IPS-NIHi11 (cell line): ENCODE results near the gene ANXA8.

Experiments
- DNase-seq: peaks from one replicate; pipeline ENCODE4 v3.0.0; 2012; ENCODE audit warnings: mixed read lengths, low spot score

ANXA8 gene

GRCh38 chr10:47447209-47447608 is 36.7 kb downstream of the ANXA8 start:
- DNase-seq, result no peak

GRCh38 chr10:47445720-47446119 is 38.2 kb downstream of the ANXA8 start:
- DNase-seq, result no peak

GRCh38 chr10:47444047-47444446 is 39.9 kb downstream of the ANXA8 start:
- no peak for DNase-seq

GRCh38 chr10:47443145-47443544 is 40.8 kb downstream of the ANXA8 start:
- no peak for DNase-seq

- DNase-seq, result no peak
Measured at GRCh38 chr10:47442351-47442750, 41.6 kb downstream of the ANXA8 start.

GRCh38 chr10:47441938-47442337 is 42.0 kb downstream of the ANXA8 start:
- no peak for DNase-seq

- no peak for DNase-seq
Measured at GRCh38 chr10:47440207-47440606, 43.7 kb downstream of the ANXA8 start.

- peak; percentile 82 for DNase-seq
Measured at GRCh38 chr10:47438857-47439474, 44.9 kb downstream of the ANXA8 start.

- no peak for DNase-seq
Measured at GRCh38 chr10:47435081-47435480, 48.8 kb downstream of the ANXA8 start.

GRCh38 chr10:47425813-47426419 is 58.0 kb downstream of the ANXA8 start:
- no peak for DNase-seq

GRCh38 chr10:47424231-47424630 is 59.7 kb downstream of the ANXA8 start:
- DNase-seq, result no peak

- no peak for DNase-seq
Measured at GRCh38 chr10:47423476-47423875, 60.4 kb downstream of the ANXA8 start.

GRCh38 chr10:47421057-47421952 is 62.6 kb downstream of the ANXA8 start:
- DNase-seq, result no peak

GRCh38 chr10:47420305-47421056 is 63.4 kb downstream of the ANXA8 start:
- DNase-seq, result peak; percentile 28

- no peak for DNase-seq
Measured at GRCh38 chr10:47419421-47419820, 64.5 kb downstream of the ANXA8 start.

- DNase-seq, result no peak
Measured at GRCh38 chr10:47418966-47419365, 64.9 kb downstream of the ANXA8 start.

GRCh38 chr10:47418321-47418720 is 65.6 kb downstream of the ANXA8 start:
- no peak for DNase-seq
